Thoracic aorta (tissue), 2 donors: ENCODE data around the gene CENPL. TPM values are rescaled to one million over a fixed set of nuclear protein-coding genes. Genes with fewer than 3 reads are reported as not detected.
A peak's percentile ranks its signal among the peaks of the same experiment; 100 is the strongest.

Source experiments
- ATAC-seq: fragments of 150-250 bp; one replicate; pipeline ENCODE4 v1.8.0; 2017; ENCODE audit warnings: low read depth; ENCODE audit not compliant: insufficient number of reproducible peaks, low FRiP score
- DNase-seq: peaks from one replicate; pipeline ENCODE4 v3.0.0-alpha.2; 2020; ENCODE audit warnings: low spot score
- H3K27ac ChIP-seq, 2 donors: fragments of 200-600 bp; sonication (generic); 1 replicate in 1 of 2; 2 replicates in 1 of 2; pipeline ENCODE4 v1.5.1; 2016; ENCODE audit warnings: mild to moderate bottlenecking in 2 of 2, moderate library complexity in 2 of 2
- H3K27me3 ChIP-seq: fragments of 200-600 bp; sonication (generic); replicated peaks from 2 replicates; pipeline ENCODE4 v1.6.0; 2016; ENCODE audit warnings: mild to moderate bottlenecking; ENCODE audit not compliant: insufficient read depth
- H3K36me3 ChIP-seq: fragments of 200-600 bp; sonication (generic); one replicate; pipeline ENCODE4 v1.5.1; 2016
- H3K4me1 ChIP-seq, 2 donors: fragments of 200-600 bp; sonication (generic); 1 replicate in 1 of 2; 2 replicates in 1 of 2; pipeline versions ENCODE4 v1.5.1 to v1.6.0; 2016; ENCODE audit warnings: low read depth in 2 of 2, mild to moderate bottlenecking in 1 of 2; ENCODE audit not compliant: control insufficient read depth in 1 of 2
- H3K4me3 ChIP-seq: fragments of 200-600 bp; sonication (generic); 2 replicates; pipeline ENCODE4 v1.5.1; 2016; ENCODE audit warnings: mild to moderate bottlenecking
- H3K9me3 ChIP-seq: fragments of 200-600 bp; sonication (generic); 2 replicates; pipeline ENCODE4 v1.5.1; 2016
- CTCF ChIP-seq: fragments of 200-600 bp; sonication (generic); IDR thresholded peaks from one replicate; pipeline ENCODE4 v1.5.1; 2019; ENCODE audit warnings: antibody characterized with exemption
- total RNA-seq, 2 donors: library from RNA; depleted of rRNA; stranded (reverse); fragments of >200 nt; gene quantifications; one replicate each; pipeline versions ENCODE4 v1.1.0 to v1.2.3, GENCODE V29; 2016

CENPL gene
- total RNA-seq, 2 donors from 2014 or later = 1.5 to 3.3 TPM

GRCh38 chr1:173869021-173869359, 44.3 kb upstream of the CENPL start:
- peaks cover 9% of the 10 kb centered on the region for H3K36me3 ChIP-seq
- H3K27me3 ChIP-seq = no peaks in the 10 kb centered on the region
- no peak for ATAC-seq

GRCh38 chr1:173868266-173869020, 43.8 kb upstream of the CENPL start, which contains the start of gene ZBTB37:
ZBTB37 (plus strand) TSS chr1:173868380; CDS start chr1:173870226, 1,846 bp downstream.
- Histone ChIP-seq H3K4me3 (peak within 1 kb of the TSS; percentile 91), H3K27ac (peak within 1 kb of the TSS; percentile 88 to 93), H3K4me1 (peaks cover 14 to 39% of the 10 kb centered on the region in 2 donors), H3K36me3 (peaks cover 15% of the 10 kb centered on the region), H3K9me3 (no peaks in the 10 kb centered on the region), H3K27me3 (no peaks in the 10 kb centered on the region)
- peak; percentile 32 for DNase-seq
- TF ChIP-seq CTCF = no peak
- peak; percentile 9 for ATAC-seq

More at GRCh38 chr1:173869021-173869359, 44.3 kb upstream of the CENPL start:
- no peak for TF ChIP-seq CTCF
- no peak for DNase-seq
- Histone ChIP-seq H3K9me3 (no peaks in the 10 kb centered on the region), H3K27ac (peak overlapping the region; percentile 88 to 93), H3K4me3 (peak overlapping the region; percentile 91), H3K4me1 (peaks cover 14 to 39% of the 10 kb centered on the region in 2 donors)

- peak within 1 kb of the TSS; percentile 88 to 93 for H3K27ac ChIP-seq
- peaks cover 20% of the 10 kb centered on the region for H3K36me3 ChIP-seq
- H3K4me3 ChIP-seq = peak within 1 kb of the TSS; percentile 91
- no peak for TF ChIP-seq CTCF
- ATAC-seq (peak; percentile 99), DNase-seq (peak; percentile 100)
- no peaks in the 10 kb centered on the region for H3K9me3 ChIP-seq
- no peaks in the 10 kb centered on the region for H3K27me3 ChIP-seq
- peaks cover 14 to 39% of the 10 kb centered on the region in 2 donors for H3K4me1 ChIP-seq
These were observed 43.1 kb upstream of the CENPL start, which contains the start of gene GAS5 for GRCh38 chr1:173867753-173868265. GAS5 (minus strand) TSS chr1:173867989.

- Histone ChIP-seq H3K27me3 (no peaks in the 10 kb centered on the region), H3K4me1 (peaks cover 14 to 39% of the 10 kb centered on the region in 2 donors), H3K4me3 (peak overlapping the region; percentile 91), H3K9me3 (no peaks in the 10 kb centered on the region), H3K27ac (peak overlapping the region; percentile 88 to 93), H3K36me3 (peaks cover 25% of the 10 kb centered on the region)
- TF ChIP-seq CTCF = no peak
- peak; percentile 6 for ATAC-seq
- no peak for DNase-seq
These were observed 42.6 kb upstream of the CENPL start for GRCh38 chr1:173867141-173867752.

- DNase-seq = no peak
- Histone ChIP-seq H3K4me1 (peaks cover 14 to 39% of the 10 kb centered on the region in 2 donors), H3K4me3 (peak overlapping the region; percentile 91), H3K9me3 (no peaks in the 10 kb centered on the region), H3K27ac (peak overlapping the region; percentile 88 to 93), H3K36me3 (peaks cover 25% of the 10 kb centered on the region), H3K27me3 (no peaks in the 10 kb centered on the region)
- no peak for TF ChIP-seq CTCF
- no peak for ATAC-seq
These were observed 41.9 kb upstream of the CENPL start for GRCh38 chr1:173866413-173867115.
